Erythroblast (primary cell): ENCODE measurements around the gene TMEM150C.

ENCODE experiments used
- GATA1 ChIP-seq: IDR thresholded peaks from 2 replicates; pipeline ENCODE4 v1.6.1; 2011; ENCODE audit warnings: low read depth, mild to moderate bottlenecking, control low read depth, low read length, moderate library complexity
- POLR2A ChIP-seq: IDR thresholded peaks from 2 replicates; pipeline ENCODE4 v1.6.1; 2011; ENCODE audit warnings: mild to moderate bottlenecking, low read length

DNA sequence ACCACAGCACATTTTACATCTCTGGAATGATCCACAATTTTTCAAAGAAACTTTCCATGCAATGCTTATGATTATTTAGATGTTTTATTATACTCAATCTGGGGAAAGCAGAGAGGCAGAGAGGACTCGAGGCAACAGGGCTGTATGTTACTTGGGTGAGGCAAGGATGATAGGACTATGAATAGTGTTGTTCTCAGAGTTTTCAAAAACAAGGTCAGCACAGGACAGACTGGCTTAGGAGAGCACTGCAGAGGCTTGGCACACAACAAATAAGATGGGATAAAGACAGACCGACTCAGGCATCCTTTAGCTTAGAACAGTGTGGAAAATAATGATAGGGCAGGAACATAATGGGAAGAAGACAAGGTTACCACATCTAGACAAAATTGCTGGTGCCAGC is 65.4 kb downstream of the TMEM150C start:
- TF ChIP-seq POLR2A (no peak), GATA1 (no peak)
